HG03342 (cell line): ENCODE results near the gene SLC25A22.

Source experiments
- ATAC-seq: cut with Tn5 transposase; IDR thresholded peaks from one replicate; pipeline ENCODE4 v1.9.1; 2021; ENCODE audit warnings: mild to moderate bottlenecking, moderate library complexity; ENCODE audit not compliant: unreplicated experiment

SLC25A22 gene

DNA sequence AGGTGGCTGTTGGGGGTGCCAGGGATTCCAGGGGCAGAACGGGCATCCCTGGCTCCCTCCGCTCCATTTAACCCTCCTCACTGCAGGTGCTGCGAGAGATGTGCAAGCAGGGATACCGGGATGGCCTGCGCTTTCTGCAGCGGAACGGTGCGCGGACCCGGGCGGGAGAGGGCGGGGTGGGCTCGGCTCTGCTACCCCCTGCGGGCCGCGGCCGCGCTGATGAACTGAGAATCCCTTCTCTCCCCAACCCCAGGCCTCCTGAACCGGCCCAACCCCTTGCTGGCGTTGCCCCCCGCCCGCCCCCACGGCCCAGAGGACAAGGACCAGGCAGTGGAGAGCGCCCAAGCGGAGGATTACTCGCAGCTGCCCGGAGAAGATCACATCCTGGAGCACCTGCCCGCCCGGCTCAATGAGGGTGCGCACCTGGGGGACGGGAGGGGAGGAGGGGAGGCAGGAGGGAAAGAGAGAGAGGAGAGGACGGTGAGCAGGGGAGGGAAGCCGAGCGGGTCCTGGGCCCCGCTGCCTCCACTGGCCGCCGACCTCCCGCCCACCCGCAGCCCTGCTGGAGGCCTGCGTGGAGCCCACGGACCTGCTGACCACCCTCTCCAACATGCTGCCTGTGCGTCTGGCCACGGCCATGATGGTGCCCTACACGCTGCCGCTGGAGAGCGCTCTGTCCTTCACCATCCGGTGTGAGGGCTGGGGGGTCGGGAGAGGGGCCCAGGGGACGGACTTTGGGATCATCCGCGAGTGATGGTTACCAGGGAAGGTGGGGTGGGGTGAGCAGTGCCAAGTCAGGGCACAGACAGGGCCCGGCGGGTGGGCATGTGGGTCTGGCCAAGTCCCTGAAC lies 25.6 kb upstream of the SLC25A22 start:
- ATAC-seq = no peak

DNA sequence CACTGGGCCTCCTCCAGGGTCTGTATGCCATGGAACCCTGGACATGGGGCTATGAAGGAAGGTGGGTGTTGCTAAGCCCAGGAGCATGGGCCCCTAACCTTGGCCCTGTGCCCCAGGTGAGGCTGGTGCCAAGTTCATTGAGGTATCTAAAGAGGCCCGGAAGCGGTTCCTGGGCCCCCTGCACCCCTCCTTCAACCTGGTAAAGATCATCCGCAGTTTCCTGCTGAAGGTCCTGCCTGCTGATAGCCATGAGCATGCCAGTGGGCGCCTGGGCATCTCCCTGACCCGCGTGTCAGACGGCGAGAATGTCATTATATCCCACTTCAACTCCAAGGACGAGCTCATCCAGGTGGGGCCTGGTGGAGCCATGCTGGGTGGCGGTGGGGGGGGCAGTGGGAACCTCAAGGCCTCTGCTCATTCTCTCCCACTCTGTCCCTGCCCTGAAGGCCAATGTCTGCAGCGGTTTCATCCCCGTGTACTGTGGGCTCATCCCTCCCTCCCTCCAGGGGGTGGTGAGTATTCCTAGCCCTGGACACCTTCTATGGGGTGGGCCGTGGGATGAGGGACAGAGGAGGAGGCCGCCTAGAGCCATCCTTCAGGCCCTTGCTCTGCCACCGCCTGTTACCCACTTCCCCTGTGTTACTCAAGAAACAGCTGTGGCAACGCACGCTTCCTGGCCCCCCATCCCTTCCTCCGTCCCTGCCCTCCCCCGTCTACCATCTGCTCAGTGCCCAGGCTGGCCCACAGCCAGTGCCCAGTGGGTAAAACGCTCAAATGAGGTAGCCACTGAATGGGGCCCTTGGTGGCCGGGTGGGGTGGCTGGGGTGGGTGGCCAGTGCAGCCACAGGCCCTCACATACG lies 23.7 kb upstream of the SLC25A22 start:
- no peak for ATAC-seq

DNA sequence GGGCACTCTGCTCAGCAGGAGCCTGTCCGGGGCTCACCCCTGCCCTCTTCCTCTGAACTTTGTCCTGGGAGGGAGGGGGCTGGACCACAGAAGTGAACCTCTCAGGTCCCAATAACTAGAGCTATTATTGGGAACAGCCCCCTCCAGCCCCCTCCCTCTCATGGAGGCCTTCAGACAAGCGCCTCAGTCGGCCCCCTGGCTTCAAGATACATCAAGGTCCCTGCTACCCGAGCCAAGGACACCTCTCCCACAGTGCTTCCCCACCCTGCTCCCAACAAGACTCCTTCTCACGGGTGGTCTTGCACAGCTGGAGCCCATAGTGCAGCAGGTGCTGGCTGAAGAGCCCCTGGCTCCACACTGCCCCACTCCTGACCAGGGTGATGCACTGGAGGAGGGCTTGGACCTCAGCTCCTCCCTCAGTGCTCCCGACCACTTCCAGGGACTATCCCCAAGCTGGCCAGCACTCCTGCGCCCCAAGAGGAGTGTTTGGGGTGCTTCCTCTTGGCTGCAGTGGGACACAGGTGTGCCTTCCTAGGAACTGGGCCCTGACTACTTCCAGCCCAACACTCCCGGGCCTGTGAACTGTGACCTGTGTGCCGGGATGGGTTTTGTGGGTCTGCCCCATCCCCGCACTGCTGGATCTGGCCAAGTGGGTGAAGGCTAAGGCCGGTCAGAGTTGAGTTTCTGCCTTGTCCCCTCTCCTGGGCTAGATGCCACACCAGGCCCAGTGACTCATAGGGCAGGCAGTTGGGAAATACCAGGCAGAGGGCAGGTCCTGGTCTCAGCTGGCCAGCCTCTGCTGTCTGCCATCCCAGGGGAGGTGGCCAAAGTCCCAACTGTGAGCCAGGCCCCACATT lies 22.8 kb upstream of the SLC25A22 start:
- no peak for ATAC-seq

DNA sequence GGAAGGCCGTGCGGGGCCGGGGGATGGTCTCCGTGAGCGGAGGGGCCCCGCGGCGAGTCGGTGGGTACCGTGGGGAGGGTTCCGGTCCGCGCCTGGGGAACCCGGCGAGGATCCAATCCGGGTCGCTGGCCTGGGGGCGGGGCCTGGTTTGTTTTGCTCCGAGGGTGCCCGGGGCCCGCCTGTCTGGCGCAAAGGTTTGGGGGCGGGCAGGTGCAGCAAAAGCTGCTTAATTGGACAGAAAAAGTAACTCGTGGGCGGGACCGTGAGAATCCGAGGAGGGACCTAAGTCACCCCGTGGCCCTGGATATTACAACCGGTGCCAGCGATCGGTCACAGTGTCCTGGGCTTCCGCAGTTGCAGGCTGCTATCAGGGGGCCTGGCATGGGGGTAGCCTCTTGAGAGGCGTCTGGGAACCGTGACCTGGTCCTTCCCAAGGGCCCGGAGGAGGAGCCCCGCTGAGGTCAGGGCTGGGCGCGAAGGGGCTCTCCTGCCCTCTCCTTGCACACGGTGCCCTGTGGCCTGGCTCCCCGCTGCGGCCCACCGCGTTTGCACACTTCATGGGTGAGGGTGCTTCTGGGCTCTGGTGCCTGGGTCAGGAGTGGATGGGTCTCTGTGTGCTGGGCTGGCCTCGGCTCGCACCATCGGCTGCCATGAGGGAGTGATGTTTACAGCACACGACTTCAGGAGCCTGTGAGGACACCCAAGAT lies 22.0 kb upstream of the SLC25A22 start:
- ATAC-seq = peak; percentile 53

DNA sequence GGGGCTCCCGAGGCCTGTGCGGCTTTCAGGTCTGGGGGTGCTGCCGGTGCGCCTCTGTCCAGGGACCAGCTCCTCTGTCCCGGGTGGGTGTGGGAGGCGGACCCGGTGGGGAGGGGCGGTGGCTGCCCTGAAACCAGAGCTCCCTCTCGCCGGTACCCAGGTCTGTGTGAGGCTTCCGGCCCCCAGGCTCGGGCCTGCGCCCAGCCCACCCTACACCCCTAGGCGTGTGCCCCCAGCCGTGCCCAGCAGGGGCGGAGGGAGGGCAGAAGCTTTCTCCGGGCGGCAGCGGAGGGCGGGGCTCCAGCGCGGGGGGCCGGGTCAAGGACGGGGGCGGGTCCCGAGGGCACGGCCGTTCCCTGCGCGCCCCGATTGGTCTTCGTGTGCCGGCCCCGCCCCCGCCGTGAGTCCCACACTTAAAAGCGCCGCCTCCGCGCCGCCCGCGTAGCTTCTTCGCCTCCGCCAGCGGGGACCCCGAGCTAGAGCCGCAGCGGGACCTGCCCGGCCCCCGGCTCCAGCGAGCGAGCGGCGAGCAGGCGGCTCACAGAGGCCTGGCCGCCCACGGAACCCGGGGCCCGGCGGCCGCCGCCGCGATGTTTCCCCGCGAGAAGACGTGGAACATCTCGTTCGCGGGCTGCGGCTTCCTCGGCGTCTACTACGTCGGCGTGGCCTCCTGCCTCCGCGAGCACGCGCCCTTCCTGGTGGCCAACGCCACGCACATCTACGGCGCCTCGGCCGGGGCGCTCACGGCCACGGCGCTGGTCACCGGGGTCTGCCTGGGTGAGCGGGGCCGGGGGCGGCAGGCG lies 21.2 kb upstream of the SLC25A22 start:
- ATAC-seq = peak; percentile 59

DNA sequence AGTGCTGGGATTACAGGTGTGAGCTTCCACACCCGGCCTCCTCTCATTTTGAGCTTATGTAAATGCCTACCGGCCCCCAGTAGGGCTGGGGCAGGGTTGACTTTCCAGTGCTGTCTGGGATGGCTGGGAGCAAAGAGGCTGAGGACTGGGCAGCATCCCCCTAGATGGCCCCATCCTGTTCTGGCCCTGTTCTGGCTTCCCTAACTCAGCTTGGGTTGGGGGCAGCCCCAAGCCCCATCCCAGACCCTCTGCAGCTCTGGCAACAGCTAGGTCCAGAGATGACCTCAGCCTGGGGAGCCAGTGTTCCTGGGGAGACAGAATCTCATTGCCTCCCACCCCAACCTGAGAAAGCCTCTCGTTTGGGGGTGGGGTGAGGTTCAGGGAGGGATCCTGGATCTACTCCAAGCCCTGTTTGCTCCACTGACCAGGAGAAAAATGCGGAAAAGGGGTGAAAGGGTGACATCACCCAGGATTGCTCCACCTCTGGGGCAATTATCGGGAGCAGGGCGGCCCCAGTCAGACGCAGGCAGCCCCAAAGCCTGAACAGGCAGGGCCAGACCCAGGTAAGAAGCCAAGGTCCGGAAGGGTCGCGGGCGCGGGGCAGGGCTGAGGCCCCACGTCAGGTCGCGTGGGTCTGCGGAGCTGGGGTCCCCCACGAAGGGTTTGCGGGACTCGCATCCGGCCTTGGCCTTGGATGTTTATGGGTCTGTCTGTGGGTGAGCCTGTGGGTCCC lies 20.5 kb upstream of the SLC25A22 start, which contains the start of gene PNPLA2:
PNPLA2 (plus strand) TSS at position 519 of the 733 bp plus-strand sequence. CDS start 805 bp downstream, outside the sequence.
- no peak for ATAC-seq

DNA sequence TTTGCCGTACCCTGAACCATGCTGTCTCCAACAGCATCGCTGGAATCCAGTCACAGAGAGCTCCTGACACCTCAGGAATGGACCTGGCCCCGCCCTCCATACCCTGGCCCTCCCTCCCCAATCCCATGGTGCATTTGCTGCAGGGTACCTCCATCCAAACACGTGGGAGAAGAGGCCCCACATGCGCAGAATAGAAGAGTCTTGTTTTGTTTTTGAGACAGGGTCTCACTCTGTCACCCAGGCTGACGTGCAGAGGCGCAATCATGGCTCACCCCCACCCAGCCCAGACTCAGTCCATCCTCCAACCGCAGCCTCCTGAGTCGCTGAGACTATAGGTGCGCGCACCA lies 18.3 kb upstream of the SLC25A22 start:
- no peak for ATAC-seq

DNA sequence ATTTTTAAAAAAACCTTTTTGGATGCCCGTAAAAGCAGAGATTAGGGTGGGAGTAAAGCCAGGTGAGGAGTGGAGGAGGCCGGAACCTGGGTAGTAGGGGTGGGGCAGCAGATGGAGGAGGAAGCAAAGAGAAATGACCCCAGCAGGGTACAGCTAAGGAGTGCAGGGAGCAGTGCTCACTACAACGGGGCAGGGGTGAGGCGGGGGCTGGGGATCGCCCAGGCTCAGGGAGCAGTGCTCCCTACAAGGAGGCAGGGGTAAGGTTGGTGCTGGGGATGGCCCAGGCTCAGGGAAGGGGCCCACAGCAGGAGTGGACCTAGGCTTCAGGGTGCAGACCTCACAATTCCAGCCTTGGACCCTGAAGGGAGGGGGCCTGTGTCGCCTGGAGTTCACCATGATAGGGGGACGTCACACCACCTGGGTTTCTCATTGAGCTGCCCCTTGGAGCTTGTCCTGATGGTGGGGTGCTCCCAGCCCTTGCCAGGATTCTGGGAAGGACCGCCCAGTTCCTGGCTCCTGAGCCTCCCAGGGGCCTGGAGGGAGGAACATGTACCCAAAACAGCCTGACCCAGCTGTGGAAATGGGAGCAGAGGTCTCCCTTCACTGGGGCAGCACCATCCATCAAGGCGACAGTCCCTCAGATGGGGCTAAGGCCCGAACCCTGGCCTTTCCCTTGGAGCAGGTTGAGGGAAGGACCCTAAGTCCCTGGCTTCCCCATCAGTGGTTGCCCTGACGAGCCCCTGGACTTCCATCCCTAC lies 17.8 kb upstream of the SLC25A22 start:
- no peak for ATAC-seq

DNA sequence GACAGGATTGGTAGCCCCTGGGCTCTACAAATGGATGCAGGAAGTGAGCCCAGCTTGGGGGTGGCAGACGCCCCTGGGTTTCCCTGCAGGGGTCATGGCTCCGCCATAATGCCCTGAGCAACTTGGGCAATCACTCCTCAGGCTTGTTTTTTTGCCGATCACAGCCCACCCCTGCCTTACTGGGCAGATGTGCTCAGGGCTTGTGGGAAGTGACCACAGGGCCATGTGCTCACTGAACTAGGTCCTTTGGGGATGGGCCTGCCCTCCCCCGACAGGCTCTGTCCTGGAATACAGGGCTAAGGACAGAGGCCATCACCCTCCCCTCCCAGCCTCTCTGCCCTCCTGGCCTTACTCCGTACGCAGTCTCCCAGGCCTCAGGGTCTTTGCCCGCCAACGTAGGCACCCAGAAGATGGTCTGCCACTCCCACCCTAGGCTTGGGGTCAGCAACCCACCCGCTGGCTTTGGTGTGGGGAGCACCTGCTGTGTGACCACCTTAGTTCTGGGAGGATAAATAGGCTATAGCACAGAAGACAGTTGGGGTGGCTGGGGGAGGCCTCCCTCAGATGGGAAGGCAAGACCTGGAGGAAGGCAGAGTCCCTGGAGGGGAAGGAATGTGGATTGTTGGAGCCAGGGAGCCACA lies 15.5 kb upstream of the SLC25A22 start:
- ATAC-seq = no peak

DNA sequence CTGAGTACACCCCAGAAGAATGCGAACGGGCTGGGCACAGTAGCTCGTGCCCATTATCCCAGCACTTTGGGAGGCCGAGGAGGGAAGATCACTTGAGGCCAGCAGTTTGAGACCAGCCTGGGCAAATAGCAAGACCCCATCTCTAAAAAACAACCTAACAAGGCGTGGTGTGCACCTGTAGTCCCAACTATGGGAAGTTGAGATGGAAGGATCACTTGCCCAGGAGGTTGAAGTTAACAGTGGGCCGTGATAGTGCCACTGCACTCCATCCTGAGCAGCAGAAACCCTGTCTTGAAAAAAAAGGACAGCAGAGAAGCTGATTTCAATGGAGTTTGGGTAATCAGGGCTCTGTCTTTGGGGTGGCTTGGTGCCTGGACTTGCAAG lies 15.0 kb upstream of the SLC25A22 start:
- no peak for ATAC-seq

DNA sequence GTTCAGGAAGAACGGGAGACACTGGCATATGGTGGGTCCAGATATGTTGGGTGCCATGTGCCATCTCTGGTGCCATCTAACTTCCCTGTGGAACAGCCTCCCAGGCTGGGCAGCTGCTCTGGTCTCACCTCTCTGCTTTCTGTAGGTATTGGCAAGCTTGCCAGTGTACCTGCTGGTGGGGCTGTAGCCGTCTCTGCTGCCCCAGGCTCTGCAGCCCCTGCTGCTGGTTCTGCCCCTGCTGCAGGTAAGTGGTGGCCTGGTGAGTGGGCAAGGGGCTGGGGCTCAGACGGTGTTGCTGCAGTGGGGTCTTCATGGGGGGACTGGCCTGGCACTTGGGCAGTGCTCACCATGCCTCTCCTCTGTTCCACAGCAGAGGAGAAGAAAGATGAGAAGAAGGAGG lies 14.3 kb upstream of the SLC25A22 start:
- ATAC-seq = no peak

DNA sequence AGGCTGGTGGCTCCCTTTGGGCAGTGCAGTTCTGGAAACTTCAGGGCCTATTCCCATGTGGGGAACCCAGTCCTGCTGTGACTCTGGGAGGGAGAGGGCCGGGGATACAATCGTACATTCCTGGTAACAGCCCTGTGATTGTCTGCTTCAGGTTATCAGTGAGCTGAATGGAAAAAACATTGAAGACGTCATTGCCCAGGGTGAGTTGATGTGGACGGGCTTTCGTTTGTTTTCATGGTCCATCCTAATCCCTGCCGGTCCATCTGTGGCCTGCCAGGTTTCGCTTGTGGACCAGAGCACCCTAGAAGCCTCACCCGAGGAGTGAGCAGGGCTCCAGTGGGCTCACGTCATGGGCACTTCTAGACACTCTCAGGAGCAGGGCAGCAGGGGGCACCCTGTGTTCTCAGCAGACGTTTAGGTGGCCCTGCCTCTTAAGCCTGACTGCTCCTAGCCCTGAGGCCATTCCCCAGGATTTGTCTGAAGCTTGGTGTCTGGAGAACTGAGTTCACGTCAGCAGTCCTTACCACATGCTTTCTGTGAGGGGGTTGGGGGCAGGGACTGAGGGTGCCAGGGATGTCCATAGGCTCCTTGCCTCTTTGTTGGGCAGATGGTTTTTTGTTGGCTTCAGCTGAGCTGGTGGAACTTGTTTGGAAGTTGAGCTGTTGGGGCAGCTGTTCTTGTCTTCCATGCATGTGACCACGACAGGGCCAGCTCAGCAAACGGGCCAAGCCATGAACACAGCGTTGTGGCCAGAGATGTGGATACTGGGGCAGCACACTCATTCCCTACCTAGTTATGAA lies 13.6 kb upstream of the SLC25A22 start:
- no peak for ATAC-seq

DNA sequence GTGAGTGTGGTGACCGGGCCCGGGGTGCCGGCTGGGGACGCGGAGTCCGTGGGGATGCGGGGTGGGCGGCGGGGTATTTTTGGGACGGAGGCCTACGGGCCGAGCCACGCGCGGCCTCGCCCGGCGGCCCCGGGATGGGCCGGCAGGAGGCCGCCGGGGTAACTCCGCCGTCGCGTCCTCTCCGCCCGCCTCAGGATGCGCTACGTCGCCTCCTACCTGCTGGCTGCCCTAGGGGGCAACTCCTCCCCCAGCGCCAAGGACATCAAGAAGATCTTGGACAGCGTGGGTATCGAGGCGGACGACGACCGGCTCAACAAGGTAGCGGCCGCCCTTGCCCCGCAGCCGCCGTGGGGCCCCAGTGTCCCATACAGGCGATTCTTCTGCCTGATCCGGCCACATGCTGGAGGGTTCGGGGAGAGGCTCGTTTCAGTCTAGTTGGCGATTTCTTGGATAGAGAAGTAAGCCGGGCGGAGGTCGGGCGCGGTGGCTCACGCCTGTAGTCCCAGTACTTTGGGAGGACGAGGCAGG lies 12.0 kb upstream of the SLC25A22 start:
- no peak for ATAC-seq

DNA sequence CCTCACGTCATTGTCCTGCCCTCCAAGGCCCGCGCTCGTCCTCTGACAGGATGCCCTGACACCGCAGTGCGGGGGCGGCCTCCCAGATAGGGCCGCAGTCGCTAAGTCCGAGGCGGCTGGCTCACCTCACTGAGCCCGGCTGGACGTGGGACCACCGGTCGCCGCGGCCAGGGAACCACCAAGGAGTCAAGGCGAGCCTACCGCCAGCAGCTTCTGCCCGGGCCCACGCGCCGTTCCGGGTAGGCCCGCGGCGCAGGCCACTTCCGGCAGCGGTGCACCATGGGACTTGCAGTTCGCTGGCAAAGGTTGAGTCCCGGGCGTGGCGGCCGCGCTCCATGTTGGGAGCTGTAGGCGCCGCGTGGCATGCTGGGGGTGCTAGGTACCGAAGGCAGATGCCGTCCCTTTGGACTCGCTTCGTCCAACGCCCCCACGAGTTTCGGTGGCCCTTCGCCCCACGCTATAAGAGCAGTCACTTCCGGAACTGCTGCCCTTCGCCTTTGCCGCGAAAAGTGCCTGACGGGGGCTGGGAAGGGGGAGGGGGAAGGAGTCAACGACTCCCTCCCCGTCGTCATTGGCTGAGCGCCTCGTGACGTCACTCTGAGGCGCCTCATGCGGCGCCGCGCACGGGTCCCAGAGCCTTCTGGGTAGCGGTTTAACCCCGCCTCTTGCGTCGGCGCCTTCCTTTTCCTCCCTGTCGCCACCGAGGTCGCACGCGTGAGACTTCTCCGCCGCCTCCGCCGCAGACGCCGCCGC lies 11.4 kb upstream of the SLC25A22 start, which contains the start of gene RPLP2:
RPLP2 (plus strand) TSS at position 681 of the 753 bp plus-strand sequence. CDS start 268 bp downstream, outside the sequence.
- peak; percentile 70 for ATAC-seq

DNA sequence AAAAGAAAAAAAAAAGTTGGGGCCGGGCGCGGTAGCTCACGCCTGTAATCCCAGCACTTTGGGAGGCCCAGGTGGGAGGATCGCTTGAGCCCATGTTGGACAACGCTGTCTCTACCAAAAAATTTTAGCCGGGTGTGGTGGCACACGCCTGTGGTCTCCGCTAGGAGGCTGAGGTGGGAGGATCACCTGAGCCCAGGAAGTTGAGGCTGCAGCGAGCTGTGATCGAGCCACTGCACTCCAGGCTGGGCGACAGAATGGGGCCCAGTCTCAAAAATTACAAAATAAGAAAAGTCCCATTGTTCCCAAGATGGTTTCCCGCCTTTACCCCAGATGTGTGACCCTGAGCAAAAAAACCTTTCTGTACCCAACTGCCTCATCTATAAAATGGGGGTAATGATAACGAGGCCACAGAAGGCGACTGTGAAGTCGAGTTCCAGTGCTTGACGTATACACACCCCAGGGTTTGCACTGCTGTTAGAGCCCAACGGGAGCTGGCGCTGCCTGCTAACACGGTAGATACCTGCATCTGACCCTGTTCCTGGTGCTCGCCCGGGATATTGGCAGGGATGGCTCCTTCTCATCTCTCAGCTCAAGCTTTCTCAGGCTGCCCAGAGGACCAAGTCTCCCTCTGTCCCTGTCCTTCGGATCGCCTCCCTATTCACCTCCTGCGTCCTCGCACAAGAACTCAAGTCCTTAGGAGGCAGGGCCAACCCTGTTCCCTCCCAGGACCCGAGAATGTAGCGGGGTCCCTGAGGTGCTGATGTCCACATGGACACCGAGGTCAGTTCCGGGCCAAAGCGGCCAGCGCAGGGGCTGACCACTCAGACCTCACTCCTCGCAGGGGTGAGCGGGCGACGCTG lies 10.6 kb upstream of the SLC25A22 start:
- ATAC-seq = no peak
